Activated naive CD4-positive, alpha-beta T cell treated with anti-CD3 and anti-CD28 coated beads, Interleukin-2, amount 50 U/mL, for 16 hours (primary cell): ENCODE results near the gene CLMN.
"Not testable (repeated sequence)": the region's sequence is repeated elsewhere in the genome, so short reads cannot be mapped to it uniquely, and the experiment has no call there.

Experiments
- DNase-seq: peaks from one replicate; pipeline ENCODE4 v3.0.0-alpha.2; 2020

Gene CLMN

DNA sequence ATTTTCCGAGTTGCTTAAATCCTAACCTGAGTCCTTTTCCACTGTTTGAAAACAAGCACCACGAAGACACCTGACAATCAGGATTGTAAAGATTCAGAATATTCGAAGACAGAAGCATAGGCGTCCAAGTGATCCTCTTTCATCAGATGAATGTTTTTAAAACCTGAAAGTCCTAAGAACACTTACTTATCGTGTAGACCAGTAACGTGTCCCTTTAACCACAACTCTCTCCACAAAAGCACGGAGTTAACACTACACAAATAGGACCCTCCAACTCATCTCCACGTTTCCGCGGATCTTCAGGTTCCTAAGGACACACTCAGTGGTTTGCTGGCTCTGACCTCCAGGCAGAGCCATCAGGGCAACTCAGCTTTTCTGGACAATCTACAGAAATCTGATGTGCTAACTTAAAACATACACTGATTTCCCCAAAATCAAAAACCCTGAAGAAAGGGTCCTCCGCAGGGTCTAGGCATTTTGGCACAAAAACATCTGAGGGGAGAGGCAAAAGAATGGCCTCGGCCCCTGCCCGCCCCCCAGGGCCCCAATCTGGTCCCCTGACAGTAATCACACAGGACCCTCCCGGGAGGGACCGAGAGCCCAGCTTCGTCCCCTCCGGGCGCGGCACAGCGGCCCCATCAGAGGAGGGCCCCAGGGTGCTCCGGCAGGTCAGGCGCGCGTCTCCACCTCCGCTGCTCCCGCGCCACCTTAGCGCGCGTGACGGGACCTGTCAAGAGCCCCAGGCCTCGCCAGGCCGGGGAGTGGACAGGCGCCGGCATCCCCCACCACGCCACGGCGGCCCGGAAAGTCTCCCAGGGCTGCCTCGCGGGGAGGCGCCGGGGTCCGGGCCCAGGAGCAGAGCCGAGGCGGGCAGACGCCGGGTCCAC lies 163.3 kb downstream of the CLMN start:
- peak; percentile 53 for DNase-seq

DNA sequence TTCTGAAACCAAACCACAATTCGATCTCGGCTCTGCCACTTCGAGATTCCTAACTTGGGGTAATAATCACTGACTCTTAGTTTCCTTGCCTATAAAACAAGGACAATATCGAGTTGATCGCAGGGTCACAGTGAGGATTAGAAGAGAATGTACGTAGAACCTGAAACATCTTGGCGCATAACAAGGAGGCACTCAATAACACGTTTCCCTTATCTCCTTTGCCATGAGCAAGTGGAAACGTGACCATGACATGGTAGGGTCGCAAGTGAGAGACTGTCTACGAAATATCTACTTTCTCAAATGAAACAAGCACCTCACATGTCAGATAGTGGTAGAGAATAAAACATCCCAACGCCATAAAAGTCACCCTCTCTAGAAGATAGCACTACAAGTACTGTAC lies 164.7 kb downstream of the CLMN start:
- DNase-seq = no peak

DNA sequence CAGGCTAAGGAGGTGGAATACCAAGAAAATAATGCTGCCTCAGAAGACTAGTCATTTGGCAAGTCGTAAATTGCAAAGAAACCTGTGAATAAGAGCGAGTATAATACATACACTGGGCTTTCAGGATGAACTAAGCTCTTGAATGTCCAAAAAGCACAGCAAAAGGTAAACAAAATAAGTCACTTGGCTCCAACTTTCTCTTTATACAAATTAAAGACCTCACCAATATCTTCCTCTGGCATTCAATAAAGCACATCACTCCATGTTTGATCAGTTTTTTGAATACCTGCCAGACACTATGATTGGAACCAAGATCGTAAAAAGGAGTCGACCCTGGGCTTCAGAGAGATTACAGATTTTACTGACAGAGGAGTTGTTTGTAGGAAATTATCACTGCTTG lies 165.8 kb downstream of the CLMN start:
- DNase-seq = no peak

DNA sequence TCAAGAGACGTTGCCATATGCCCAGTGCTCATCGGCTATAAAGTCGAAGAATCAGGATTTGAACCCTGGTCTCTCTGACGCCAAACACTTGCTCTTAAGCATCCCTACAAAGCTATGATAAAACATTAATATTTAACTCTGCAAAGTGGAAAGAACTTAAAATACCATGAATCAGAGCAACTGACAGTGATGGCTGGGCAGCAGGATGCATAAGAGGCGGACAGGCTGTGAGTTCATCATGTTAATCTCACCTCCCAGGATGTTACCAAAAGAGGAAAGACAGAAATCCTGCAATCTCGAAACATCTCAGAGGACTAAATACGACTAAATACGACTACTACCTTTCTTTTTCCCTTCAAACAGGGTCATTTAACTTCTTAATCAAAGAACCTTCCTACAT lies 168.1 kb downstream of the CLMN start:
- DNase-seq = no peak

DNA sequence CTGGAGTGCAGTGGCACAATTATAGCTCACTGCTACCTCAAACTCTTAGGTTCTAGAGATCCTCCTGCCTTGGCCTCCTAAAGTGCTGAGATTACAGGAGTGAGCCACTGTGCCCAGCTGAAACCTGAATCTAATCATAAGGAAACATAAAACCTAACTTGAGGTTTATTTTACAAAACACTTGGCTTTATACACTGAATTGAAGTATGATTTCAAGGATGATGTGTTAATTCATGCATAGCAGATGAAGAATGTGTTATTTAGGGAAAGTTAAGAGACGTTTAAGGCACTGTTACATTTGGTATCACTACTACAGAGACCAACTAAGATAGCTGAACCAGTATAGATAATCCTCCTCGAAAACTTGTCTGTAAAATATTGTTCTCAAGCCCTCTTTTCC lies 168.8 kb downstream of the CLMN start:
- DNase-seq = no peak

DNA sequence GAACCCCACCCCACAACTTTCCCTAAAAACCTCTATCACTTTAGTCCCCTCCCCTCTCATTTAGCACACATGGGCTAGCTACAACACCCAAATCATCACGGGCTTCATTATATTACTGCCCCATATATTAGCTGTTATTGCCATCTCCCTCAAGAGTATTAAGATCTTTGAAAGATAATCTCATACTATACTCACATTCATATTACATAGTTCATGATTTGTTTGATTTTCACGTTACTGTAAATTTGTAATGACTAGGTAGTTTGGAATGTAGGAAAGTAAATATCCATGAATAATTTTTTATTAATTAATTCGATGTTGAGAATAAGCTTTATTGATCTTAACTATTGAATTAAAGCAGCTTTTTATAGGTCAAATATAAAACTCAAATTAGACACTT lies 170.3 kb downstream of the CLMN start:
- no peak for DNase-seq

DNA sequence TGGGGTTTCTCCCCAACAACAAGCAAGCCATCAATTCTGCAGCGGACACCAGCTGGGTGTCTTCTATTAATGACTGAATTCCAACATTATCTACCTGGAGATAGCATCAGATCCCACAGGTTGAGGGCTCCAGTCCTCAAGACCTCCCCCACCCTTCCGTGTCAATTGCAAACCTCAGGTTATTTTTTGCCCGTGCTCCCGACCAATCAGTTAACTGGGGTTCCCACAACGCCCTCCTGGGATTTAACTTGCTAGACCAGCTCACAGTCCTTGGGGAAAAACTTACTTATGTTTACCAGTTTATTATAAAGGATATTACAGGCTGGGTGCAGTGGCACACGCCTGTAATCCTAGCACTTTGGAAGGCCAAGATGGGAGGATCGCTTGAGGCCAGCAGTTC lies 172.1 kb downstream of the CLMN start:
- no peak for DNase-seq

DNA sequence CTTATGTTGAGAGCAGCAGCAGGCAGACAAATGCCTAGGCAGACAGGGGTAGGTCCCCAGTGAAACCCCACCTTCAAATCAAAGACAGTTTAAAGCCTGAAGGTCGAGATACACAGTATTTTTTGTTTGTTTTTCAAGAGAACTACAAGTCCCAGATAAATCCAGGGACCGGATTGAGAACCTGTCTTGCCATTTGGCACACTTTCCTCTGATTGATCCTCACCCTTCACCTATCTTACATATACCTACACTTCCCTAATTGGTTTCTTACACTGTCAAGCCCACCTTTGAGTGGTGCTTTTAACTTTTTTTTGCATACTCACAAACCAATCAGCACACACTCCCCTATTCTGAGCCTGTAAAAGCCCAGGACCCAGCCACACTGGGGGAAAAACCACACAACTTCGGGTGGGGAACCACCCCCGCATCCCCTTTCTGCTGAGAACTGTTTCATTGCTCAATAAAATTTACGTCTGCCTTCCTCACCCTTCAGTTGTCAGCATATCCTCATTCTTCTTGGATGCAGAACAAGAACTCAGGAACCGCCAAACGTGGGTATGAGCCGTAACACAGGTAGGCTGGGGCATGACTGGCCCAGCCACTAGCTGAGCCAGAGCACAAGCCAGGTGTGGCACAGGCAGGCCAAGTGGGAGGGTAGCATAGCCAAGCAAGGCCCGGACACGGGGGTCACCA lies 173.5 kb downstream of the CLMN start:
- DNase-seq = no peak

DNA sequence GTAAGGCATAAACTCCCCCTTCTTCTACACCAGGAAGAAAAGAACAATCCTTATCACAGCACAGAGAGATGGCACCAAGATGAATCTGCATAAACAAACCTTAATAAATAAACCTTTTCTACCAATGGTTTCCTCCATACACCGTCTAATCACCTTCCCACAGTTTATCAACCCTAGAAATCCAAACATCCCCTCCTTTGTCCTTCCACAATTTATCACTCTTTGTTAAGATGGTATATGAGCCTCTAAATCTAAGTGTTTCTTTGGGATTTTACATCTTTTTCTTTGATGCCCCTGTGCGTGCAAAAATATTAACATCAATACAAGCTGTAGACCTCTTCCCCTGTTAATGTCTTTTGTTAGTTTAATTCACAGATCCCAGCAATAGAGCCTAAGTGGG lies 174.9 kb downstream of the CLMN start:
- DNase-seq = no peak

DNA sequence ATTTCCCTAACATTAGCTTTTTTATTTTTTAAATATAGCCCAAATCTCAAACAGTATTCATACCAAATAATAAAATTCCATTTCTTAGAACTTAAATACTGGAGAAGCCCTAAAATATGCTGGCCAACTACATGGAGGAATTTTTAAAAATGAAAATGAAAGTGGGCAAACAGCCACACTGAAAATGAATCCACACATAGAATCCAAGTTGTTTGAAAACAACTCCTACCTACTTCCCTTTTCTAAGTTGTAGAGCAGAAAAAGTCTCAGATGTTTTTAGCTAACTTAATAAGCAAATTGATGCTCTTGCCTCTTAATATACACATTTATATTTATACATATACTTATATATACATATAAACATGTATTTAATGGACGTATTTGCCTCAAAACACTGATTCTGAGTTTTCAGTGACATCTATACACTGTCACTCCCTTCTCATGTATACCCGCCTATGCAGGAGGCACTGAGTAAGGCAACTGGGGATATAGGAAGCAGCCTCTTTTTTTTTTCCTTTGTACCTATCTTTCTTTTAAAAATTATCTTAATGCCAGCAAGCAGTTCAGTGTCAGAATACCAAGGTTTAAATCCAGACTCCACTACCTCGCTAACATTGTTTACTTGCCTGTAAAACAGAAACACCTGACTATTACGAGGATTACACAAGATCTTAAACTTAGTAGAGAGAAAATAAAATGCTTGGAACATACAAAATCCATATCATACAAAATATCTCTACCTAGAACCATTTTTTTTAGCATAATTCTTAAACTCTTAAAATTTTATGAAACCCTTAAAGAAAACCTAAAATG lies 175.7 kb downstream of the CLMN start:
- DNase-seq = no peak

DNA sequence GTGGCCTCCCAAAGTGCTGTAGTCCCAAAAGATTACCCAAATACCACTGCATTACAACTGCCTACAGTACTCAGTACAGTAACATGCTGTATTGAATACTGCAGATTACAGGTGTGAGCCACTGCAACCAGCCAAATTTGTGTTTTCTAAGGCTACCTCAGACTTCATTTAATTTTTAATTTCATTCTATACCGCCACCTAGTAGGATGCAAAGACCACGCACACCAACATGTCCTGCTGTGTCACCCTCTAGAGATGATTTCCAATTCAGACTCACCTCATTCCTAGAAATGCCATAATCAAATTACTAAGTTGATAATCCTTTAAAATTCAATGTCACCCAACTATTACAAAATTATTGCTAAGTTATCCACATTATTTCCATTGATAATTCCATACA lies 177.5 kb downstream of the CLMN start:
- DNase-seq = no peak

DNA sequence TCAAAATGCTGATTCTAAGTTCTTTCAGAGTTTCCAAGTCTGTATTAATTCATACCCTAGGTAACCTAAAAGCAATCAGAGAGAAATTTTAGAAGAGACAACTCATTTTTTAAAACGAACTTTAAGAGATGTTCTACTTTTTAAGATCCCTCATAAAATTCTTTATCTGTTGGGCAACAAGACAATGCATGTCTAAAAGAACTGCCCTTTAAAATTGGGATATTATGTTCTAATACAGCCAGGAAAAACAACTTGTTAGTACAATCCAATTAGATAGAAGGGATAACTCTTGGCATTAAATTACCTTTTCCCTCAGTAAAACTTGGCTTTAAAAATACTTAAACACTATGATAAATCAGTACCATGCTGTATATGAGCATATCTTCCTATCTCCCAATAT lies 178.0 kb downstream of the CLMN start:
- no peak for DNase-seq

DNA sequence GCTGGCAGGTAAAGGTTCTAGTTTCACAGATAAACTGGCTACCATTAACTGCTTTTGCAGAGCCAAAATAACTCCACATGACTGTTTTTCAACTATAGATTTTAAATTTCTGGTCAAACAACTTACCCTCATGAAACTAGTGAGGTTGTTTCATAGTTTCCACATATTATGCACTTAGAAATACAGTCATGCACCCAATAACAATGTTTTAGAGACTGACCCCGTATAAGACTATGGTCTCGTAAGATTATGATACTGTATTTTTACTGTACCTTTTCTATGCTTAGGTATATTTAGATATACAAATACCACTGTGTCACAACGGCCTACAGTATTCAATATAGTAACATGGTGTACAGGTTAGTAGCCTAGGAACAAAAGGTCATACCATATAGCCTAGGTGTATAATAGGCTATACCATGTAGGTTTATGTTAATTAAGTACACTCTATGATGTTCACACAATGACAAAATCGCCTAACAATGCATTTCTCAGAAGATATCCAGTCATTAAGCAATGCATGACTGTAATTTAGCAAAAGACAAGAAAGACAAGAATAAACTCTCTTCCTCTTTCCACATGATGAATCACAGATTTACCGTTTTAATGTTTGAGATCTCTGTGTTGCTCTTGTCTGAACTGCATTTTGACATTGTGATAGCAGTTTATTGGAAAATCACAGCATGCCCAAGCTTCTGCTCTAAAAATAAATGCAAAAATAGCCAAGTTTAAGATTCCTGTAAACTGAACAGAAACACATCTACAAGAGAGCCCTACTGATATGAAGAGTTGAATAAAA lies 179.4 kb downstream of the CLMN start:
- DNase-seq = no peak

DNA sequence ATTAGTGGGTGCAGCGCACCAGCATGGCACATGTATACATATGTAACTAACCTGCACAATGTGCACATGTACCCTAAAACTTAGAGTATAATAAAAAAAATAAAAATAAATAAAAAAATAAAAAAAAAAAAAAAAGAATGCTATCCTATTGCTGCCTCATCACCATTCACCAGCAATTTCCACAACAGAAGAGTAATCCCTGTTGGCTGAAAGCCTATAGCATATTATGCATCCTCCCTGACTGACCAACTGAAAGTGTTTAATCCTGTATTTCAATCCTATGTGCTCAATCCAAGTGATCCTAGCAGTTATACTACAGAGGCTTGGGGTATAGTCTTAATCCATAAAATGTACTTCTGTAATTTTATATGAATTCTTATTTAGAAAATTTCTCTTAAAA lies 180.8 kb downstream of the CLMN start:
- no peak for DNase-seq

DNA sequence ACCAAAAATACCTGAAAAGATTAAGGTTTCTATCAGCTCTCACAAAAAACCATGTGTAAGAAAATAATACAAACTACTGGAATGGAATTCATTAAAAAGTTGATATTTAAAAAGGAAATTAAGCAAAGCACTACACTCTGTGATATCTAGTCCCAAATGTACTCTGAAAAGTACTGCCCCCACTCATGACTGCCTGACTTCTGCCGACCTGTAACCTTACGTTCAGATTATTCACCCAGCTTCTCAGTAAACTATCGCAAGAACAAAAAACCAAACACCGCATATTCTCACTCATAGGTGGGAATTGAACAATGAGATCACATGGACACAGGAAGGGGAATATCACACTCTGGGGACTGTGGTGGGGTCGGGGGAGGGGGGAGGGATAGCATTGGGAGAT lies 181.3 kb downstream of the CLMN start:
- not testable (repeated sequence) for DNase-seq

DNA sequence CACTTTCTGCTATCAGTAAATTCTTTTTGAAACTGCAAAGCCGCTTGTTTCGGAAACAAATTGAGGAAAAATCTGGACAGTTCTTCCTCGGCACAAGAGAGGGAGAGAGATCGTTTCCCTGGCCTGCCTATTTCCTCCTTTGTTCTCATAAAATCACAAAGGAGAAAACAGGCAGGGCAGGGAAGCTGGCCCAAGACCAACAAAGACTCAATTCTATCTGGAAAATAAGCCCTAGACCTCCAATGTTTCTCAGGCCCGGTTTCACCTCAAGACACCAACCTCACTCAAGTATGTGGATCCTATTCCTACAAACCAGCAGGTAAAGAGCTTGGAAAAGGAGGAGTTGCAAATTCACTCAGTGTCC lies 181.9 kb downstream of the CLMN start:
- no peak for DNase-seq

DNA sequence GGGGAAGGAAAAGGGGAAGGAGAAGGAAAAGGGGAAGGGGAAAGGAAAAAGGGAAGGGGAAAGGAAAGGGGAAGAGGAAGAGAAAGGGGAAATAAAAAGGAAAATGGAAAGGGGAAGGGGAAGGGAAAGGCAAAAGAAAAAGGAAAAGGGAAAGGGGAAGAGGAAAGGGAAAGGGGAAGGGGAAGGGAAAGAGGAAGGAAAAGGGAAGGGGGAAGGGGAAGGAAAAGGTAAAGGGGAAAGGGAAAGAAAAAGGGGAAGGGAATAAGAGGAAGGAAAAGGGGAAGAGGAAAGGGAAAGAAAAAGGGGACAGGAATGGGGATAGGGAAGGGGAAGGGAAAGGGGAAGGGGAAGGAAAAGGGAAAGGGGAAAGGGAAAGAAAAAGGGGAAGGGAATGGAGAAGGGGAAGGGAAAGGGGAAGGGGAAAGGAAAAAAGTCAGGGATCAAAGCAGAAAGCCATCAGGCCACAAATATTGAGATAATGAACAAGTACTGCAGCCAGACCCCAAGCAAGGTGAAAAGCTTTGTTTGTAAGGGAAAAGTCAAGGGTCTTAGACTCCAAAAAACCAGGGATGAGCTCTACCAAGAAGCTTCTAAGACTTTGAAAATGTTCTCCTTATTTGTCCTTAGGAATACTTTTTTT lies 182.4 kb downstream of the CLMN start:
- no peak for DNase-seq

DNA sequence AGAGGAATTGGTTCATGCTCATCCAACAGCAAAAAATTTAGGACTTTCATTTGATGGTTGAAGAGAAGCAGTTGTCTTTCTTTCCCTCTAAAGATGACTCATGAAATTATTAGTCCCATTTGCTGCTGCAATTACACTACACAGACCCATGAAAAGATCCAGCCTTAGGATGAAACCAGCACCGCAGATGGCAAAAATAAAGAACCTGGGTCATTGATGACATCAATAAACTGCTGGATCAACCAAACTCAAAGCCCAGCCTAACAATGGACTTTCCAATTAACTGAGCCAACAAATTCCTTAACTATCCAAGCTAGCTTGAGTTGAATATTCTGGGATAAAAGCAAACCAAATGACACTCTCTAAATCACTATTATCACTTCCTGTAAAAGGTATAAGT lies 183.1 kb downstream of the CLMN start:
- DNase-seq = no peak

DNA sequence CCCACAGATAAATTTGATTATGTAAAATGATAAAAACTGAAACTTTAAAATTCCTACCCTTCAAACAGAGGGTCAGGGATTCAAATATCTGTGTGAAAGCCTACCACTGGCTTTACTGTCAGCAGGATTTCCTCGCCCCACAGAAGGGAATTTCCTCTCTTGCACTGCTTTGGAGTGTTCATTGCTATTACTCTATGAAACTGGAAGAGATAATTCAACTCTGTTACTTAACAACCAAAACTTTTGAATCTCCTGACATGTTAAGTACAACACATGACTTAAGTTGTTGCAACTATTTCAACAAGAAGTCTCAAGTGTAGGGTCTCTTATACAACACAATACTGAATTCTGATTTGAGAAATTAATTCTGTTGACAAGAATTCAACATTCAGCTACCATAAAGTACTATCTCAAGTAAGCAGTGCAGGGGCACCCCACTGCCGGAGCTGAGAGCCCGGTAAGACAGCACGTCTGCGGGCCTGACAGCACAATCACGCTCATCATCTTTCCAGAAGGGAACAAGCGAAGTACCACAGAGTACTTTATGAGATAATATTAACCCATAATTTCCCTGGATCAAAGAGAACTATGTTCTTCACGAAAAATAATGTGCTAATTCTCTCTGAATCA lies 185.3 kb downstream of the CLMN start:
- no peak for DNase-seq

DNA sequence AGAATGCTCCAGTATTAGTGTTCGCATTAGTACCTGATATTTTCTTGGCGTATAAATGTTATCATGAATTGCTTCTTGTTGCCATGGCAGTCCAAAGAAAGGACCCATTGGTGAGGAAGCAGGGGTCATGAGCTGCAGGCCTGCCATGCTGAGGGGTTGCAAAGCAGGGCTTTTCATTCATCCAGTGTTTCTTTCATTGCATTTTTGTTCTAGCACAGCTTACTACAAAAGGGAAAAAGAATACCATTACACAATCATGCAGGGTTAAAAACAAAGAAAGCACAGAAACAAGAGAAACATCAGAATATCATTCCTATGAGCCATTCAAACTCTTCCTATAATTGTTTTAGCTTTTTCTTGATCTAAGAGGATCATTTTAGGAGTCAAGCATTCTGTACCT lies 186.4 kb downstream of the CLMN start:
- no peak for DNase-seq

DNA sequence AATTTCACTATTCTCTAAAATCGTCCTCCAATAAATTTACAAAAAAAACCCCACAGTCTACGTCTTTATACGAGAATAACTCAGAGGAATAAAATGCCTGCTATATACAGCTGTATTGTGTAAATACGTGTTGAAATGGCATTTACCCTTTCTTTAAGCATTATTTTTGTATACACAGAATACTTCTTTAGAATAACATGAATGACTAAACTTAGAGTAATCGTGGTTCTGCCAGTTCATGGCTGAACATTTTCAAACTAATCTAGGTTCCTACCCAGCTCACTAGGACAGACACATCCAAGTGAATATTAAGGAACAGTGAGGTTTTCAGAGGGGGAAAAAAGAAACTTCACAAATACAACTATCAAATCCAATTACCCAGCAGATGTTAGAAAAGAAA lies 186.9 kb downstream of the CLMN start:
- no peak for DNase-seq
